Osteoblast (primary cell): ENCODE results near the gene CCDC70. TPM values are rescaled to one million over a fixed set of nuclear protein-coding genes. Genes with fewer than 3 reads are reported as not detected.
A peak's percentile ranks its signal among the peaks of the same experiment; 100 is the strongest.

Experiments used
- DNase-seq: peaks from one replicate; pipeline ENCODE4 v3.0.0; 2011; ENCODE audit warnings: low spot score, mixed read lengths; ENCODE audit not compliant: insufficient read length; ENCODE audit errors: missing footprints
- H2AFZ ChIP-seq: 2 replicates; pipeline ENCODE4 v1.6.0; 2011; ENCODE audit warnings: mild to moderate bottlenecking, low read length
- H3K27ac ChIP-seq: 2 replicates; pipeline ENCODE4 v1.5.1; 2011; ENCODE audit warnings: mild to moderate bottlenecking, low read depth, low read length, moderate library complexity
- H3K27me3 ChIP-seq: 2 replicates; pipeline ENCODE4 v1.6.0; 2012; ENCODE audit warnings: mild to moderate bottlenecking, control low read depth, inconsistent platforms, low read length, moderate library complexity; ENCODE audit not compliant: insufficient read depth
- H3K36me3 ChIP-seq: 2 replicates; pipeline ENCODE4 v1.5.1; 2011; ENCODE audit warnings: mild to moderate bottlenecking, low read length, control low read depth, moderate library complexity; ENCODE audit not compliant: insufficient read depth
- H3K4me1 ChIP-seq: 2 replicates; pipeline ENCODE4 v1.5.1; 2011; ENCODE audit warnings: mild to moderate bottlenecking, low read length, control low read depth, moderate library complexity; ENCODE audit not compliant: insufficient read depth
- H3K4me2 ChIP-seq: 2 replicates; pipeline ENCODE4 v1.6.0; 2011; ENCODE audit warnings: mild to moderate bottlenecking, low read length; ENCODE audit not compliant: insufficient read depth
- H3K4me3 ChIP-seq: fragments of 200-600 bp; sonication (generic); 3 replicates; pipeline ENCODE4 v1.5.1; 2012; ENCODE audit warnings: mild to moderate bottlenecking, low read length, inconsistent platforms; ENCODE audit not compliant: insufficient read depth
- H3K79me2 ChIP-seq: 2 replicates; pipeline ENCODE4 v1.6.0; 2012; ENCODE audit warnings: mild to moderate bottlenecking, low read length, control low read depth, inconsistent platforms; ENCODE audit not compliant: insufficient read depth
- H3K9me3 ChIP-seq: 2 replicates; pipeline ENCODE4 v1.5.1; 2011; ENCODE audit warnings: low read depth, low read length, control low read depth
- H4K20me1 ChIP-seq: 2 replicates; pipeline ENCODE4 v1.6.0; 2012; ENCODE audit warnings: mild to moderate bottlenecking, low read length, control low read depth; ENCODE audit not compliant: insufficient read depth
- total RNA-seq: library from RNA; depleted of rRNA; stranded (reverse); fragments of >200 nt; gene quantifications from 2 replicates; pipeline ENCODE4 v1.2.3, GENCODE V29; 2012
- TF ChIP-seq, protein P1 (sequence below): IDR thresholded peaks from 2 replicates; pipeline ENCODE4 v1.5.1; 2011; ENCODE audit warnings: mild to moderate bottlenecking, low read depth, low read length, moderate library complexity; ENCODE audit errors: extremely low read depth

The CCDC70 gene
- total RNA-seq, 1 donor, result not detected

DNA sequence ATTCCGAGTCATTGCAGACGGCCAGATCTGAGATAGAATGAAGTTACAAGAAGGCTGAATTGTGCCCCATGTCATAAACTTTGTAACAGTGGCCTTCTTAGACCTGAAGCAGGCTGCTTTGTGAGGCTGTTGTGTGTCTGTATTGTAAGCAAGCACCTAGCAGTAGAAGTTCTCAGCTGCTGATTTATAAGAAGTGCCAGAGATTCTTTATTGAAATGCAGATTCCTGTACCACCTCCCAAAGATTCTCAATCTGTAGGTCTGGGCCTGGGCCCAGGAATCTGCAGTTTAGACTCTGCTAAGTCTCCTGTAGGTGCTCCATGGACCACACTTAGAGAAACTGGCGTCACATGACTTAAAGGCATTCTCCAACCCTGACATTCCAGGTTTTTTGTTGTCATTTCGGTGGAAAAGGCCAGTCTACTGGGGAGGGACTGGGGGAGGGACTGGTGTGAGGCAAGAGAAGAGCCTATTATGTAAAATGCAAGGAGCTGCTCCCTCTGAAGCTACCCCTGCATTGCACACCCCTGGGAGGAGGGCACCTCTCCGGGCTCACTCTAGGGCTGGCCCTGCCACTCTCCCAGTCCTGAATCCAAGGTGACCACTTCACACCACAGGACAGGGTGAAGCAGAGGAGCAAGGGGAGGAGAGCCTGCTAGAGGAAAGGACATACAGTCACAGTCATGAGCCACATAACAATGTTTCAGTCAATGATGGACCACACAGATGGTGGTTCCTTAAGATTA, 16.0 kb upstream of the CCDC70 start:
- H3K9me3 ChIP-seq, result no peaks in the 10 kb centered on the region
- peaks cover 29% of the 10 kb centered on the region for H3K27me3 ChIP-seq
- H3K79me2 ChIP-seq, result no peaks in the 10 kb centered on the region
- TF ChIP-seq, protein P1, sequence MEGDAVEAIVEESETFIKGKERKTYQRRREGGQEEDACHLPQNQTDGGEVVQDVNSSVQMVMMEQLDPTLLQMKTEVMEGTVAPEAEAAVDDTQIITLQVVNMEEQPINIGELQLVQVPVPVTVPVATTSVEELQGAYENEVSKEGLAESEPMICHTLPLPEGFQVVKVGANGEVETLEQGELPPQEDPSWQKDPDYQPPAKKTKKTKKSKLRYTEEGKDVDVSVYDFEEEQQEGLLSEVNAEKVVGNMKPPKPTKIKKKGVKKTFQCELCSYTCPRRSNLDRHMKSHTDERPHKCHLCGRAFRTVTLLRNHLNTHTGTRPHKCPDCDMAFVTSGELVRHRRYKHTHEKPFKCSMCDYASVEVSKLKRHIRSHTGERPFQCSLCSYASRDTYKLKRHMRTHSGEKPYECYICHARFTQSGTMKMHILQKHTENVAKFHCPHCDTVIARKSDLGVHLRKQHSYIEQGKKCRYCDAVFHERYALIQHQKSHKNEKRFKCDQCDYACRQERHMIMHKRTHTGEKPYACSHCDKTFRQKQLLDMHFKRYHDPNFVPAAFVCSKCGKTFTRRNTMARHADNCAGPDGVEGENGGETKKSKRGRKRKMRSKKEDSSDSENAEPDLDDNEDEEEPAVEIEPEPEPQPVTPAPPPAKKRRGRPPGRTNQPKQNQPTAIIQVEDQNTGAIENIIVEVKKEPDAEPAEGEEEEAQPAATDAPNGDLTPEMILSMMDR, result no peak
- peak overlapping the region; percentile 68 for H2AFZ ChIP-seq
- no peak overlapping the region for H3K27ac ChIP-seq
- no peaks in the 10 kb centered on the region for H4K20me1 ChIP-seq
- H3K36me3 ChIP-seq, result no peaks in the 10 kb centered on the region
- DNase-seq, result no peak
- peak overlapping the region; percentile 28 for H3K4me2 ChIP-seq
- H3K4me1 ChIP-seq, result peaks cover 12% of the 10 kb centered on the region
- peak overlapping the region; percentile 3 for H3K4me3 ChIP-seq

DNA sequence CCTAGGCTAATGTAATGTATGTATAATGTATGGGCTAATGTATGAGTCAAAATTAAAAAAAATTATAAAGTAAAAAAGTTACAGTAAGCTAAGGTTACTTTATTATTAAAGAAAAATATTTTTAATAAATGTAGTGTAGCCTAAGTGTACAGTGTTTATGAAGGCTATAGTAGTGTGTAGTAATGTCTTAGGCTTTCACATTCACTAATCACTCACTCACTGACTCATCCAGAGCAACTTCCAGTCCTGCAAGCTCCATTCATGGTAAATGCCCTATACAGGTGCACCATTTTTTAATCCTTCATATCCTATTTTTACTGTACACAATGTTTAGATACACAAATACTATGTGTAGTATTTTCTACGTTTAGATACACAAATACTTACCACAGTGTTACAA, 15.0 kb upstream of the CCDC70 start:
- Histone ChIP-seq H2AFZ (no peak overlapping the region), H4K20me1 (no peaks in the 10 kb centered on the region), H3K27me3 (peaks cover 20% of the 10 kb centered on the region), H3K36me3 (no peaks in the 10 kb centered on the region), H3K4me3 (no peak overlapping the region), H3K4me1 (peaks cover 12% of the 10 kb centered on the region), H3K9me3 (no peaks in the 10 kb centered on the region), H3K4me2 (no peak overlapping the region), H3K79me2 (no peaks in the 10 kb centered on the region), H3K27ac (no peak overlapping the region)
- DNase-seq, result no peak
- TF ChIP-seq, protein P1, result no peak

DNA sequence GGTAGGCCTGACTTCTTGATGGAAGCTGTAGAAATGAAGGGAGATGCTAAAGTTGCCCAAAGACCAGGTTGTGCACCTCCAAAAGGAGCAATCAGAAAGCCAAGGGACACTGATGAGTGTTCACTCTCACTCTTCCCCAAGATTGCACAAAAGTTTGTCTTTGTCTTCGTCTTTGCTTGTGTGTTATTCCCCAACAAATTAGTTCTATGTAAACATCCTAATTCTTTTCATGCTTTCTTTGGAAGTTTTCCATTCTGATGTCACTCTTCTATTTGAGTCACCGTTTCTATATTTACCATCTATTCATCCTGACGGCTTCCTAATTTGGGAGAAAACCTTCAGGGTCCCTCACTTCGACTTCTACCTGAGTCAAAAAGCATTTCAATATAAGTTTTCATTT, 13.1 kb upstream of the CCDC70 start:
- peak; percentile 86 for DNase-seq
- no peak overlapping the region for H3K27ac ChIP-seq
- no peak overlapping the region for H2AFZ ChIP-seq
- H3K27me3 ChIP-seq, result peaks cover 2% of the 10 kb centered on the region
- H3K79me2 ChIP-seq, result no peaks in the 10 kb centered on the region
- TF ChIP-seq, protein P1, result no peak
- peaks cover 12% of the 10 kb centered on the region for H3K4me1 ChIP-seq
- no peak overlapping the region for H3K4me2 ChIP-seq
- H4K20me1 ChIP-seq, result no peaks in the 10 kb centered on the region
- no peaks in the 10 kb centered on the region for H3K36me3 ChIP-seq
- H3K4me3 ChIP-seq, result no peak overlapping the region
- H3K9me3 ChIP-seq, result no peaks in the 10 kb centered on the region

DNA sequence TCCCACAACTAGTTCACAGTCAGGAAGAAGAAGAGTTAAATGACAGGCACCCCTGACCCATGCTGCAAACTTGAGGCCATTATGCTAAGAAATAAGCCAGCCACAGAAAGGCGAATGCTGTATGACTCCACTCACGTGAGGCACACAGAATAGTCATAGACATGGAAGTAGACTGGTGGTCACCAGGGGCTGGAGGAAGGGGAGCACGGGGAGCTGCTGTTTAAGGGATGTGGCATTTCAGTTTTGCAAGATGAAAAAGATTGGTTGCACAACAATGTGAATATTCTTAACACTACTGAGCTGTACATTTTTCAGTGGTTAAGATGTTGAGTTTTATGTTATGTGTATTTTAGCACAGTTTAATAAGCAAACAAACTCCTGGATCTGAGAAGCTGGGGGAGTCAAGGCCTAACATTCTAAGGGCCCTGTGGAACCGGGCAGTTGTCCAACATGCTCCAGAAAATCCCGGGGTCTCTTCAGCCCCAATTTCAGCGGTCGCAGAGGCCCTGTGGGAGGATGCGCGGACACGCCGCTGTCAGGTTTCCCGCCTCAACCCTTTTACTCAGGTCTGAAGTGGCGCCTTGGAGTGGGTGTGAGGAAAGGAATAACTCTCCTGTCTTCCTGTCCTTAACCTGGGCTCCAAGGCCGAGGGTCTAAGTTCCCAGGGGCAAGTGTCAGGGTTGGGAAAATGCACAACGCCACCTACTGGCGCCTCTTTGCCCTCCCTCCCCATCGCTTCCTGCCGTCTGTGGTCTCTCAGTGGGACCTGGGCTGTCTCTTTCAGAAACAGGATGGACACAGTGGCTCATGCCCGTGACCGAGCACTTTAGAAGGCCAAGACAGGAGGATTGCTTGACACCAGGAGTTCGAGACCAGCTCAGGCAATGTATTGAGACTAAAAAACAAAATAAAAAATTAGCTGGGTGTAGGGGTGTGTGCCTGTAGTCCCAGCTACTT, 12.3 kb upstream of the CCDC70 start:
- TF ChIP-seq, protein P1, result peak; percentile 53
- no peaks in the 10 kb centered on the region for H4K20me1 ChIP-seq
- no peak overlapping the region for H3K4me3 ChIP-seq
- no peaks in the 10 kb centered on the region for H3K9me3 ChIP-seq
- no peak overlapping the region for H2AFZ ChIP-seq
- no peaks in the 10 kb centered on the region for H3K27me3 ChIP-seq
- H3K4me2 ChIP-seq, result no peak overlapping the region
- no peaks in the 10 kb centered on the region for H3K36me3 ChIP-seq
- H3K27ac ChIP-seq, result no peak overlapping the region
- peaks cover 12% of the 10 kb centered on the region for H3K4me1 ChIP-seq
- peak; percentile 77 for DNase-seq
- no peaks in the 10 kb centered on the region for H3K79me2 ChIP-seq
